Muscle layer of colon (tissue), 2 donors: ENCODE results near the gene DYNLRB1.
A peak's percentile ranks its signal among the peaks of the same experiment; 100 is the strongest.
"Not testable (repeated sequence)": the region's sequence is repeated elsewhere in the genome, so short reads cannot be mapped to it uniquely, and the experiment has no call there.

Experiments used
- H3K27ac ChIP-seq: one replicate; pipeline ENCODE4 v1.7.0; 2013; ENCODE audit warnings: low read depth, mild to moderate bottlenecking, low read length, moderate library complexity
- H3K27me3 ChIP-seq, 2 donors: one replicate each; pipeline ENCODE4 v1.7.0; 2013; ENCODE audit warnings: low read length in 2 of 2, mild to moderate bottlenecking in 2 of 2; ENCODE audit not compliant: insufficient read depth in 2 of 2, control insufficient read depth in 1 of 2
- H3K36me3 ChIP-seq: one replicate; pipeline ENCODE4 v1.7.0; 2013; ENCODE audit warnings: mild to moderate bottlenecking, low read length; ENCODE audit not compliant: insufficient read depth
- H3K4me1 ChIP-seq: one replicate; pipeline ENCODE4 v1.7.0; 2013; ENCODE audit warnings: mild to moderate bottlenecking, low read length; ENCODE audit not compliant: insufficient read depth
- H3K4me3 ChIP-seq, 2 donors: one replicate each; pipeline ENCODE4 v1.7.0; 2013; ENCODE audit warnings: low read length in 2 of 2, low read depth in 1 of 2, mild to moderate bottlenecking in 1 of 2, moderate library complexity in 1 of 2
- H3K9ac ChIP-seq: one replicate; pipeline ENCODE4 v1.7.0; 2013; ENCODE audit warnings: low read length
- H3K9me3 ChIP-seq: one replicate; pipeline ENCODE4 v1.7.0; 2013; ENCODE audit warnings: mild to moderate bottlenecking, low read length
- donor health status: abdominal sarcoma.
- donor health status: Adenocarcinoma of cecum.

DYNLRB1 gene

DNA sequence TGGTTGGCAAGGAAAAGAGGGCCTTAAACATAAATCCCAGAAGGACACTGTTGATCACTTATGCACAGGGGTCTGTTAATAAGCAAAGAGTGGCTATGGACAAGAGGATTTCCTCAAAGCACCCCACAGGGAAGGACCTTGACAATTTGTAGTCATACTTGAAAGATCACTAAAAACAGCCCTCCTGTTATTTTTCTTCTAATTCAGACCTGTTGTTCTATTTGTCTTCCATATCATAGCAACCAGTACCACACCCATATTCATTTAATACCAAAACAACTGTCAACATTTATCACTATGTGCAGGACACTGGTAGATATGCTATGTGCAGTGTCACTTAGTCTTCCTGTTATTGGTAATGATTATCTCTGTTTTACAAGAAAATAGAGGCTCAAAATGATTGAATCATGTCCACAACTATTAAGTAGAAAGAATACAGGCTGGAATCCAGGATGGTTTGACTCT, 3.2 kb upstream of the DYNLRB1 start:
- no peaks in the 10 kb centered on the region for H3K9me3 ChIP-seq
- peaks cover 6% of the 10 kb centered on the region for H3K36me3 ChIP-seq
- peaks cover 12% of the 10 kb centered on the region for H3K4me1 ChIP-seq
- no peak overlapping the region for H3K4me3 ChIP-seq
- no peak overlapping the region for H3K9ac ChIP-seq
- H3K27ac ChIP-seq = no peak overlapping the region
- H3K27me3 ChIP-seq = no peaks in the 10 kb centered on the region

DNA sequence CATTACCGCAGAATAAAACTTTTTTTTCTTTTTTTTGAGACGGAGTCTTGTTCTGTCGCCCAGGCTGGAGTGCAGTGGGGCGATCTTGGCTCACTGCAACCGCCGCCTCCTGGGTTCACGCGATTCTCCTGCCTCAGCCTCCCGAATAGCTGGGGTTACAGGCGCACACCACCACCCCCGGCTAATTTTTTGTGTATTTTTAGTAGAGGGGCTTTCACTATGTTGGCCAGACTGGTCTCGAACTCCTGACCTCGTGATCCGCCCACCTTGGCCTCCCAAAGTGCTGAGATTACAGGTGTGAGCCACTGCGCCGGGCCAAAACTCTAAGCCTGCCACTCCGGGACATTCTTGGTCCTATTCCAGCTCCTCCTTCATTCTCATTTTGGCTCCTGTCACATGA, 2.2 kb upstream of the DYNLRB1 start:
- not testable (repeated sequence) for H3K9ac ChIP-seq, H3K4me3 ChIP-seq, H3K27ac ChIP-seq, H3K36me3 ChIP-seq, H3K9me3 ChIP-seq, H3K27me3 ChIP-seq
- peaks cover 18% of the 10 kb centered on the region for H3K4me1 ChIP-seq

DNA sequence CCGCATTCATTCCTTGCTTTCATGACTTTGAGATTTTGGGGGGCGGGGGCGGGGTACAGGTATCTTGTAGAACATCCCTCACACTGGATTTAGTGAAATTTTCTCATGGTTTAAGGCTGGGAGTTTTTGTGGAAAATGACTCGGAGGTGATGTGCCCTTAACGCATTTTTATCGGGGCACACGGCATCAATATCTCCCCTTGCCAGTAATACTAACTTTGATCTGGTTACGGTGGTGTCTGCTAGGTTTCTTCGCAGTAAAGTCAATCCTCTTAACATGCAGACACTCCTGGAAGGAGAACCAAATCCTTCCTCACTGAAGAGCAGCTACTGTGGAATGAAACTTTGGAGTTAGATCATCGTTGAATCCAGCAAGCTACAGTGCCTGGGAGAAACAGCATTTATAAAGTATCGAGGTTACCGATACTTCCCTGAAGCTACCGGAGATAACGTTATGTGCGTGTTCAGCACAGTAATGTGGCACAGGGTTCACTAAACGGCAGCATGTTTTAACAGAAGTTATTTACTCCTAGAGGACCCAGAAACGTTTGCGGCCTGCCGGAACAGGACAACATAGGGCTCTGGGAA, 1.2 kb upstream of the DYNLRB1 start:
- Histone ChIP-seq H3K4me3 (peak overlapping the region; percentile 79), H3K4me1 (peaks cover 18% of the 10 kb centered on the region), H3K36me3 (no peaks in the 10 kb centered on the region), H3K9ac (peak overlapping the region; percentile 95), H3K9me3 (no peaks in the 10 kb centered on the region), H3K27ac (peak overlapping the region; percentile 94), H3K27me3 (no peaks in the 10 kb centered on the region)

DNA sequence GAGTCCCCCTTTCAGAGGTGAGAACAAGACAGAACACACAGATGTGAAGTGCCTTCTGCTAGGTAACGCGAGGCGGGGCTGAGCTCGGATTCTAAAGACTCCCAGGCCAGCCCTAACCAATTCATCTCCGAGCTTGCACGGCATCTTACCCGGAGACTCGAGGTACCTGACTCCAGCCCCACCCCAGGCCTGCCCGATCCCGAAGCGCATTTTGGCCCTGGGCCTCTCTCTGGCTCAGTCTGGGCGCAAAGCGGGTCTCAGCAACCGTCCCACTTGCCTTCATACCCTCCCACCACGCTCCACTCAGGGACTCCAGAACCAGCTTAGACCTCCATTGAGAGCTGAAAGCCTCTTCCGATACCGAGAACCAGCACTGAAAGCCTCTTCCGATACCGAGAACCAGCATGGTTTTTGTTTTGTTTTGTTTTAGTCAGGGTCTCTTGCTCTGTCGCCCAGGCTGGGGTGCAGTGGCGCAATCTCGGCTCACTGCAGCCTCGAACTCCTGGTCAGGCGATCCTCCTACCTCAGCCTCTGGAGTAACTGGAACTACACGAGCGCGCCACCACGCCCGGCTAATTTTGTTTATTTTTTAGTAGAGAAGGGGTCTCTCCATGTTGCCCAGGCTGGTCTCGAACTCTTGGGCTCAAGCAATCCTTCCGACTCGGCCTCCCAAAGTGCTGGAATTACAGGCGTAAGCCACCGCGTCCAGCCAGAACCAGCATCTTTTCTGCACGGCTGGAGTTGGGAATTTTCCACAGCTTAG, 557 bp upstream of the DYNLRB1 start:
- H3K4me3 ChIP-seq = peak overlapping the region; percentile 79
- H3K9ac ChIP-seq = peak overlapping the region; percentile 95
- H3K27ac ChIP-seq = peak overlapping the region; percentile 94
- H3K9me3 ChIP-seq = no peaks in the 10 kb centered on the region
- H3K36me3 ChIP-seq = no peaks in the 10 kb centered on the region
- H3K4me1 ChIP-seq = peaks cover 18% of the 10 kb centered on the region
- H3K27me3 ChIP-seq = no peaks in the 10 kb centered on the region

- H3K9me3 ChIP-seq = no peaks in the 10 kb centered on the region
- H3K4me3 ChIP-seq = peak overlapping the region; percentile 79
- H3K36me3 ChIP-seq = no peaks in the 10 kb centered on the region
- H3K9ac ChIP-seq = peak overlapping the region; percentile 95
- peaks cover 18% of the 10 kb centered on the region for H3K4me1 ChIP-seq
- no peaks in the 10 kb centered on the region for H3K27me3 ChIP-seq
- peak overlapping the region; percentile 94 for H3K27ac ChIP-seq
Observed at GRCh38 chr20:34517114-34517505, 888 bp downstream of the DYNLRB1 start.

DNA sequence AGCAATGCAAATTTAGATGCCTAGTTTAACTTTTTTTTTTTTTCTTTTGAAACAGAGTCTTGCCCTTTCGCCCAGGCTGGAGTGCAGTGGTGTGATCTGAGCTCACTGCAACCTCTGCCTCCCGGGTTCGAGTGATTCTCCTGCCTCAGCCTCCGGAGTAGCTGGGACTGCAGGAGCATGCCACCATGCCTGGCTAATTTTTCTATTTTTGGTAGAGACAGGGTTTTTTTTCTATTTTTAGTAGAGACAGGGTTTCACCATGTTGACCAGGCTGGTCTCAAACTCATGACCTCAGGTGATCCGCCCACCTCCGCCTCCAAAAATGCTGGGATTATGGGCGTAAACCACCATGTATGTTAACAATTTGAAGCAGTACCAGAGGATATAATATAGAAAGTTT, 2.6 kb downstream of the DYNLRB1 start:
- not testable (repeated sequence) for H3K9me3 ChIP-seq, H3K9ac ChIP-seq, H3K36me3 ChIP-seq, H3K27me3 ChIP-seq, H3K4me3 ChIP-seq, H3K27ac ChIP-seq
- peaks cover 33% of the 10 kb centered on the region for H3K4me1 ChIP-seq

DNA sequence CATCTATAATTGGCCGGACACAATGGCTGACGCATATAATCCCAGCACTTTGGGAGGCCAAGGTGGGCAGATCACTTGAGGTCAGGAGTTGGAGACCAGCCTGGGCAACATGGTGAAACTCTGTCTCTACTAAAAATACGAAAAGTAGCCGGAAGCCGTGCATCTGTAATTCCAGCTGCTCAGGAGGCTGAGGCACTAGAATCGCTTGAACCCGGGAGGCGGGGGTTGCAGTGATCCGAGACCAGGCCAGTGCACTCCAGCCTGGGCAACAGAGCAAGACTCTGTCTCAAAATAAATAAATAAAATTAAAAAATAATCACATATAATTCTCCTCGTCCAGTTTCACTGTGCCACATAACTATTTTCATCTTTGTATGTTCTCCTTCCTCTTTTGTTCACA, 3.6 kb downstream of the DYNLRB1 start:
- H3K36me3 ChIP-seq, H3K9me3 ChIP-seq, H3K9ac ChIP-seq, H3K27ac ChIP-seq, H3K27me3 ChIP-seq, H3K4me3 ChIP-seq: not testable (repeated sequence)
- peaks cover 36% of the 10 kb centered on the region for H3K4me1 ChIP-seq

GRCh38 chr20:34522969-34523871, 7.0 kb downstream of the DYNLRB1 start:
- H3K36me3 ChIP-seq = peaks cover 17% of the 10 kb centered on the region
- H3K27ac ChIP-seq = peak overlapping the region; percentile 6
- no peak overlapping the region for H3K4me3 ChIP-seq
- peaks cover 46% of the 10 kb centered on the region for H3K4me1 ChIP-seq
- no peaks in the 10 kb centered on the region for H3K9me3 ChIP-seq
- H3K9ac ChIP-seq = no peak overlapping the region
- no peaks in the 10 kb centered on the region for H3K27me3 ChIP-seq

DNA sequence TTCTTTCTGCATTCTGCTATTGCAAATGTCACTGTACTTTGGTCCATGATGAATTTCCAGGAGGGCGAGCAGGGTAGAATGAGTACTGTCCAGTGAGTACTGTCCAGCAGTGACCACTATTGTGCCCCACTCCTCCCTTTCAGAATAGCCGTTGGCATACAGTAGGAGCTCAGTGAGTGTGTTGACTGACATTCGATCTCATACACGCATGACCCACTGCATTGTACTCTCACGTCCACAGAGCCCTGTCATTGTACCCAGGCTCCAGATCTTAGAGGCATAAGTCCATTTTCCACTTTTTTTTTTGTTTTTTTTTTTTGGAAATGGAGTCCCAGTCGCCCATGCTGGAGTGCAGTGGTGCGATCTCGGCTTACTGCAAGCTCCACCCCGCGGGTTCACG, 8.2 kb downstream of the DYNLRB1 start:
- Histone ChIP-seq H3K4me3 (no peak overlapping the region), H3K36me3 (peaks cover 24% of the 10 kb centered on the region), H3K27me3 (no peaks in the 10 kb centered on the region), H3K27ac (no peak overlapping the region), H3K9me3 (no peaks in the 10 kb centered on the region), H3K4me1 (peaks cover 50% of the 10 kb centered on the region), H3K9ac (no peak overlapping the region)

DNA sequence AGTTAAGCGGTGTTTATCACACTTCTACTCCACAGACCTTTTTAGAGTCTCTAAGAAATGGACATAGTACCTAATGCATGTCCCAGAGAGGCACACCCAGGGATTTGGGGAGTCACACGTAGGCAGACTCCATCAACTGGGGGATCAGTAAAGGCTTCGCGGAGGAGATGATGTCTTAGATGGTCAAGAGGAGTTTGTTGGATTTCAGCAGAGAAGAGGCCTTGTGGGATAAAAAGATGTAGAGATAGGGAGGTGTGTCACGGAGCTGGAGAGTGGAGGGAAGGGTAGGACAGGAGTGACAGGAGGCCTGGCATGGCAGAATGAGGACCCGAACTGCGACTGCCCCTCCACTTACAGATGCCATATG, 9.1 kb downstream of the DYNLRB1 start:
- Histone ChIP-seq H3K27ac (peak overlapping the region; percentile 59), H3K9ac (peak overlapping the region; percentile 14), H3K4me1 (peaks cover 50% of the 10 kb centered on the region), H3K27me3 (no peaks in the 10 kb centered on the region), H3K4me3 (no peak overlapping the region), H3K9me3 (no peaks in the 10 kb centered on the region), H3K36me3 (peaks cover 32% of the 10 kb centered on the region)

- H3K9me3 ChIP-seq = no peaks in the 10 kb centered on the region
- H3K4me1 ChIP-seq = peaks cover 50% of the 10 kb centered on the region
- no peaks in the 10 kb centered on the region for H3K27me3 ChIP-seq
- peak overlapping the region; percentile 14 for H3K9ac ChIP-seq
- H3K4me3 ChIP-seq = peak overlapping the region in 1 of 2 donors; percentile 25
- H3K36me3 ChIP-seq = peaks cover 38% of the 10 kb centered on the region
- H3K27ac ChIP-seq = peak overlapping the region; percentile 59
Observed at GRCh38 chr20:34525709-34526416, 9.6 kb downstream of the DYNLRB1 start.
